GM18951 (cell line): Measurements from ENCODE around the gene GSK3B.

Experiments used
- POLR2A ChIP-seq: IDR thresholded peaks from 4 replicates; pipeline ENCODE4 v1.6.1; 2011; ENCODE audit warnings: mild to moderate bottlenecking; ENCODE audit not compliant: insufficient read length, insufficient read depth; ENCODE audit errors: extremely low read depth
- in situ Hi-C: fragments of 300-500 bp; cut with MboI; formaldehyde crosslinking; loops from one replicate; pipeline ENCODE4 v1.12.0; 2022; ENCODE audit warnings: low sequenced_read_pairs, mixed read lengths, inconsistent platforms; ENCODE audit not compliant: unreplicated experiment

The GSK3B gene

GRCh38 chr3:119778176-119778575 is 316.1 kb downstream of the GSK3B start:
- in situ Hi-C loops = no loop called here
- TF ChIP-seq POLR2A = no peak

- TF ChIP-seq POLR2A = no peak
- in situ Hi-C loops = no loop called here
Measured at GRCh38 chr3:119776304-119776703, 317.9 kb downstream of the GSK3B start.

- TF ChIP-seq POLR2A = no peak
- in situ Hi-C loops = no loop called here
Measured at GRCh38 chr3:119774444-119774843, 319.8 kb downstream of the GSK3B start.
